NCI-H524 treated with DMSO at 0.1 percent for 48 hours (cell line): Measurements from ENCODE around the gene RBL1.
"Not testable (repeated sequence)": the region's sequence is repeated elsewhere in the genome, so short reads cannot be mapped to it uniquely, and the experiment has no call there.

Experiments used
- DNase-seq: peaks from one replicate; lab custom pipeline; 2025; lab: John Stamatoyannopoulos, UW

The RBL1 gene

GRCh38 chr20:36992802-36993334, 102.9 kb downstream of the RBL1 start:
- DNase-seq, result no peak

GRCh38 chr20:36991703-36992102, 104.1 kb downstream of the RBL1 start:
- DNase-seq, result no peak

- DNase-seq, result no peak
Observed at GRCh38 chr20:36989797-36990196, 106.0 kb downstream of the RBL1 start.

GRCh38 chr20:36988494-36988966, 107.3 kb downstream of the RBL1 start:
- DNase-seq, result no peak

- DNase-seq, result peak; percentile 87
Observed at GRCh38 chr20:36984257-36984638, 111.5 kb downstream of the RBL1 start.

GRCh38 chr20:36975099-36975818, 120.5 kb downstream of the RBL1 start:
- DNase-seq, result no peak

GRCh38 chr20:36974660-36975059, 121.1 kb downstream of the RBL1 start:
- no peak for DNase-seq

GRCh38 chr20:36971103-36971502, 124.7 kb downstream of the RBL1 start:
- no peak for DNase-seq

GRCh38 chr20:36969478-36970186, 126.2 kb downstream of the RBL1 start:
- DNase-seq, result no peak

GRCh38 chr20:36969051-36969450, 126.7 kb downstream of the RBL1 start:
- no peak for DNase-seq

- peak; percentile 22 for DNase-seq
Observed at GRCh38 chr20:36967636-36968035, 128.2 kb downstream of the RBL1 start.

- not testable (repeated sequence) for DNase-seq
Observed at GRCh38 chr20:36966965-36967364, 128.8 kb downstream of the RBL1 start.

GRCh38 chr20:36962354-36962941, 133.3 kb downstream of the RBL1 start:
- not testable (repeated sequence) for DNase-seq

GRCh38 chr20:36959242-36959641, 136.6 kb downstream of the RBL1 start:
- DNase-seq, result no peak

GRCh38 chr20:36957875-36958667, 137.7 kb downstream of the RBL1 start:
- no peak for DNase-seq

GRCh38 chr20:36956674-36957073, 139.1 kb downstream of the RBL1 start:
- DNase-seq, result no peak

- no peak for DNase-seq
Observed at GRCh38 chr20:36956016-36956415, 139.8 kb downstream of the RBL1 start.

- DNase-seq, result no peak
Observed at GRCh38 chr20:36951979-36952738, 143.6 kb downstream of the RBL1 start.

- peak; percentile 94 for DNase-seq
Observed at GRCh38 chr20:36951198-36951978, 144.4 kb downstream of the RBL1 start, which contains the start of gene SAMHD1. Gene SAMHD1 (minus strand): TSS chr20:36951708. CDS start chr20:36951643, 65 bp downstream.
